HCT116 (cell line): ENCODE data around the gene TDP1. TPM values are rescaled to one million over a fixed set of nuclear protein-coding genes. Genes with fewer than 3 reads are reported as not detected.

Experiments used
- ATAC-seq: fragments of 200-7000 bp; cut with Tn5 transposase; 2 replicates; pipeline ENCODE4 v1.9.1; 2020; ENCODE audit warnings: mild to moderate bottlenecking, moderate library complexity
- BruUV-seq: library from RNA; stranded (reverse); fragments of 400-500 nt; replicated peaks from 2 replicates; lab custom pipeline; 2021; lab: Mats Ljungman, UMichigan
- CTCF ChIA-PET: fragments of 300-600 bp; sonication (Branson Sonifier 250); formaldehyde crosslinking; loops from one replicate; lab custom pipeline; 2021; ENCODE audit warnings: antibody characterized with exemption; lab: Charles Lee
- POLR2A ChIA-PET: fragments of 300-600, 350-600 bp; sonication (Branson Sonifier 250); formaldehyde crosslinking; loops from one replicate; lab custom pipeline; 2021; ENCODE audit warnings: antibody characterized with exemption; lab: Charles Lee
- RAD21 ChIA-PET, 2 experiments: fragments of 300-600 bp; sonication (Branson Sonifier 250); formaldehyde crosslinking; loops; one replicate each; lab custom pipeline; 2023; ENCODE audit warnings: low total read pairs in 2 of 2; ENCODE audit not compliant: uncharacterized antibody in 2 of 2, unreplicated experiment in 2 of 2, low non-redundant PET in 1 of 2; lab: Charles Lee
- DNase-seq: peaks from one replicate; pipeline ENCODE4 v3.0.0-alpha.2; 2010; ENCODE audit warnings: low read depth, low spot score
- H2AFZ ChIP-seq: fragments of 200-600 bp; shearing (Covaris generic), sonication (generic); 2 replicates; pipeline ENCODE4 v1.6.1; 2017; ENCODE audit warnings: low read depth, mixed run types, mixed read lengths, antibody characterized with exemption, low read length; ENCODE audit not compliant: poor library complexity, severe bottlenecking
- H3K27ac ChIP-seq: 2 replicates; pipeline ENCODE4 v1.5.1; 2012; ENCODE audit warnings: low read depth, low read length
- H3K27me3 ChIP-seq: fragments of 200-600 bp; sonication (generic); 2 replicates; pipeline ENCODE4 v1.6.1; 2016; ENCODE audit warnings: mixed run types, low read length, mixed read lengths; ENCODE audit not compliant: insufficient read depth
- H3K36me3 ChIP-seq, 2 experiments: fragments of 200-500 bp in 1 of 2; fragments of 200-600 bp in 1 of 2; sonication (Bioruptor generic) in 1 of 2; sonication (generic) in 1 of 2; 2 replicates each; pipeline versions ENCODE4 v1.5.1 to v1.6.1; 2014 to 2016; ENCODE audit warnings: low read length in 2 of 2, inconsistent platforms in 1 of 2, mixed read lengths in 1 of 2, mixed run types in 1 of 2; ENCODE audit not compliant: insufficient read depth in 2 of 2, control insufficient read depth in 1 of 2
- H3K4me1 ChIP-seq, 2 experiments: fragments of 200-600 bp in 1 of 2; sonication (generic) in 1 of 2; 2 replicates each; pipeline versions ENCODE4 v1.5.1 to v1.6.1; 2012 to 2017; ENCODE audit warnings: low read length in 2 of 2, inconsistent platforms in 1 of 2, mild to moderate bottlenecking in 1 of 2, mixed read lengths in 1 of 2, mixed run types in 1 of 2, moderate library complexity in 1 of 2; ENCODE audit not compliant: insufficient read depth in 2 of 2, control insufficient read depth in 1 of 2
- H3K4me2 ChIP-seq: fragments of 200-600 bp; sonication (generic); 2 replicates; pipeline ENCODE4 v1.6.1; 2017; ENCODE audit warnings: mixed run types, low read length, mixed read lengths
- H3K4me3 ChIP-seq, 2 experiments: fragments of 200-600 bp in 1 of 2; sonication (generic) in 1 of 2; replicated peaks in 1 of 2; 2 replicates each; pipeline ENCODE4 v1.5.1; 2011 to 2016; ENCODE audit warnings: low read length in 2 of 2, control low read depth in 1 of 2, low read depth in 1 of 2, mild to moderate bottlenecking in 1 of 2, mixed read lengths in 1 of 2, mixed run types in 1 of 2
- H3K79me2 ChIP-seq: fragments of 200-600 bp; sonication (generic); 2 replicates; pipeline ENCODE4 v1.6.1; 2017; ENCODE audit warnings: mild to moderate bottlenecking, mixed run types, low read length, moderate library complexity, mixed read lengths; ENCODE audit not compliant: insufficient read depth
- H3K9ac ChIP-seq: fragments of 200-600 bp; sonication (generic); 2 replicates; pipeline ENCODE4 v1.6.1; 2016; ENCODE audit warnings: low read length, mixed read lengths
- H3K9me2 ChIP-seq: fragments of 200-600 bp; sonication (generic), shearing (Covaris generic); 2 replicates; pipeline ENCODE4 v1.6.1; 2017; ENCODE audit warnings: mixed run types, mild to moderate bottlenecking, moderate library complexity; ENCODE audit not compliant: insufficient read depth
- H3K9me3 ChIP-seq, 2 experiments: fragments of 200-500 bp in 1 of 2; fragments of 200-600 bp in 1 of 2; sonication (Bioruptor generic) in 1 of 2; sonication (generic) in 1 of 2; 2 replicates each; pipeline ENCODE4 v1.6.1; 2014 to 2017; ENCODE audit warnings: low read length in 2 of 2, mixed read lengths in 2 of 2, inconsistent platforms in 1 of 2, low read depth in 1 of 2, mild to moderate bottlenecking in 1 of 2, mixed run types in 1 of 2, moderate library complexity in 1 of 2; ENCODE audit not compliant: control insufficient read depth in 1 of 2, insufficient read depth in 1 of 2
- H4K20me1 ChIP-seq: fragments of 200-600 bp; sonication (generic), shearing (Covaris generic); 2 replicates; pipeline ENCODE4 v1.6.1; 2017; ENCODE audit warnings: mixed run types, mild to moderate bottlenecking, moderate library complexity; ENCODE audit not compliant: insufficient read depth
- ATF3 ChIP-seq: IDR thresholded peaks from 2 replicates; pipeline ENCODE4 v1.6.1; 2012
- CBX3 ChIP-seq: IDR thresholded peaks from 2 replicates; pipeline ENCODE4 v1.6.1; 2012; ENCODE audit warnings: low read depth
- CEBPB ChIP-seq: IDR thresholded peaks from 2 replicates; pipeline ENCODE4 v1.6.1; 2012; ENCODE audit warnings: low read depth
- EGR1 ChIP-seq: IDR thresholded peaks from 2 replicates; pipeline ENCODE4 v1.6.1; 2012; ENCODE audit warnings: low read depth
- ELF1 ChIP-seq: IDR thresholded peaks from 2 replicates; pipeline ENCODE4 v1.6.1; 2012; ENCODE audit warnings: low read depth, borderline replicate concordance
- JUND ChIP-seq: IDR thresholded peaks from 2 replicates; pipeline ENCODE4 v1.6.1; 2012
- RAD21 ChIP-seq: IDR thresholded peaks from 2 replicates; pipeline ENCODE4 v1.6.1; 2012; ENCODE audit warnings: low read depth, mild to moderate bottlenecking
- REST ChIP-seq: IDR thresholded peaks from 2 replicates; pipeline ENCODE4 v1.6.1; 2012; ENCODE audit warnings: low read depth
- SP1 ChIP-seq: IDR thresholded peaks from 2 replicates; pipeline ENCODE4 v1.6.1; 2012; ENCODE audit warnings: low read depth
- ZBTB33 ChIP-seq: IDR thresholded peaks from 2 replicates; pipeline ENCODE4 v1.6.1; 2011; ENCODE audit warnings: mild to moderate bottlenecking, low read length, moderate library complexity; ENCODE audit not compliant: insufficient replicate concordance; ENCODE audit errors: extremely low read depth
- ZFX ChIP-seq: fragments of 450-650 bp; IDR thresholded peaks from 2 replicates; pipeline ENCODE4 v1.6.1; 2017
- ZNF274 ChIP-seq: fragments of 200-500 bp; sonication (Bioruptor generic); IDR thresholded peaks from 2 replicates; pipeline ENCODE4 v1.6.1; 2014; ENCODE audit warnings: mild to moderate bottlenecking, low read depth, low read length, inconsistent platforms
- intact Hi-C: fragments of 100-400 bp; cut with micrococcal nuclease; formaldehyde crosslinking; loops from 2 replicates; pipeline ENCODE4 v1.10.0; 2022
- total RNA-seq: library from RNA; stranded (reverse); gene quantifications from one replicate; pipeline ENCODE4 v1.2.1, GENCODE V29; 2021; ENCODE audit not compliant: unreplicated experiment
- TF ChIP-seq, protein P1 (sequence below), 3 experiments: fragments of 200-600 bp in 1 of 3; sonication (generic) in 1 of 3; IDR thresholded peaks in 2 of 3; conservative IDR thresholded peaks in 1 of 3; 2 replicates each; pipeline ENCODE4 v1.5.1; 2012 to 2017; ENCODE audit warnings: low read depth in 2 of 3, low read length in 2 of 3, antibody characterized with exemption in 1 of 3, borderline replicate concordance in 1 of 3, control low read depth in 1 of 3, mild to moderate bottlenecking in 1 of 3, mixed read lengths in 1 of 3, mixed run types in 1 of 3, moderate library complexity in 1 of 3; ENCODE audit not compliant: insufficient read depth in 1 of 3

The TDP1 gene
- total RNA-seq, 1 experiment from 2014 or later, result 37.1 TPM

DNA sequence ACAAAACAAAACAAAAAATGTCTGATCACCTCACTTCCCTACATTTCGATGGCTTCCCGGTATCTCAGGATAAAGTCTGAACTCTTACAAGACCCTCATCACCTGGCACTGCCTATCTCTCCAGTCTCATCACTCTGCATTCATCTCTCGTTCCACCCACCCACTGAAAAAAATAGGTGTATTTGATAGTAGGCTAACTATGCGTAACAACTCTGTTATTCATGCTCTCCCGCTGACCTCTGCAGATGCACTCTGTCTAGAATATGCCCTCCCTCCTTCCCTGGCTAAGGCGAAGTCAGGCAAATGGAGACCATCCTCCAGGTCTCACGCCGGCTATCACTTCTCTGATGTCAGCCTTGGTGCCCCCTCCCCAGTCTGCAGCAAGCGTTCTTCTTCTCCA is 46.1 kb upstream of the TDP1 start:
- Histone ChIP-seq H4K20me1 (no peaks in the 10 kb centered on the region), H3K9ac (no peak overlapping the region), H3K4me1 (0 out of 4 replicates have a peak, but pooled peaks cover 0 to 3% of the 10 kb centered on the region in 2 experiments), H3K4me3 (no peak overlapping the region), H2AFZ (no peak overlapping the region), H3K4me2 (no peak overlapping the region), H3K27me3 (no peaks in the 10 kb centered on the region), H3K9me2 (no peaks in the 10 kb centered on the region), H3K36me3 (no peaks in the 10 kb centered on the region), H3K27ac (no peak overlapping the region), H3K79me2 (no peaks in the 10 kb centered on the region), H3K9me3 (no peaks in the 10 kb centered on the region)
- ChIA-PET RAD21 (no interaction called here), POLR2A (no interaction called here), CTCF (interaction anchor here (1.1 kb wide), 1 partner anchor 869 kb away, joined by 3 read pairs; no protein-coding TSS in a partner anchor)
- DNase-seq (no peak), ATAC-seq (no peak)
- no TSS peak for BruUV-seq
- TF ChIP-seq SP1 (no peak), ZBTB33 (no peak), ZFX (no peak), REST (no peak), ATF3 (no peak), ELF1 (no peak), ZNF274 (no peak), EGR1 (no peak), CBX3 (no peak), RAD21 (no peak), JUND (no peak), CEBPB (no peak)
- TF ChIP-seq, protein P1, sequence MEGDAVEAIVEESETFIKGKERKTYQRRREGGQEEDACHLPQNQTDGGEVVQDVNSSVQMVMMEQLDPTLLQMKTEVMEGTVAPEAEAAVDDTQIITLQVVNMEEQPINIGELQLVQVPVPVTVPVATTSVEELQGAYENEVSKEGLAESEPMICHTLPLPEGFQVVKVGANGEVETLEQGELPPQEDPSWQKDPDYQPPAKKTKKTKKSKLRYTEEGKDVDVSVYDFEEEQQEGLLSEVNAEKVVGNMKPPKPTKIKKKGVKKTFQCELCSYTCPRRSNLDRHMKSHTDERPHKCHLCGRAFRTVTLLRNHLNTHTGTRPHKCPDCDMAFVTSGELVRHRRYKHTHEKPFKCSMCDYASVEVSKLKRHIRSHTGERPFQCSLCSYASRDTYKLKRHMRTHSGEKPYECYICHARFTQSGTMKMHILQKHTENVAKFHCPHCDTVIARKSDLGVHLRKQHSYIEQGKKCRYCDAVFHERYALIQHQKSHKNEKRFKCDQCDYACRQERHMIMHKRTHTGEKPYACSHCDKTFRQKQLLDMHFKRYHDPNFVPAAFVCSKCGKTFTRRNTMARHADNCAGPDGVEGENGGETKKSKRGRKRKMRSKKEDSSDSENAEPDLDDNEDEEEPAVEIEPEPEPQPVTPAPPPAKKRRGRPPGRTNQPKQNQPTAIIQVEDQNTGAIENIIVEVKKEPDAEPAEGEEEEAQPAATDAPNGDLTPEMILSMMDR (IDR thresholded peaks at IDR 0.05 in 2 of 3, conservative IDR thresholded peaks at IDR 0.05 in 1 of 3; ENCODE audit: borderline replicate concordance in 1 of 3, insufficient read depth in 1 of 3, low read depth in 2 of 3, low read length in 2 of 3), result no peak
- intact Hi-C loops, result no loop called here
